Smooth muscle cell of the umbilical artery (primary cell): ENCODE measurements around the gene ZNF273. TPM values are rescaled to one million over a fixed set of nuclear protein-coding genes. Genes with fewer than 3 reads are reported as not detected.

Source experiments
- total RNA-seq: library from RNA; depleted of rRNA; stranded (reverse); fragments of >200 nt; gene quantifications from 2 replicates; pipeline ENCODE4 v1.2.3, GENCODE V29; 2014

ZNF273 gene
- total RNA-seq = 1.5 and 3.4 TPM in 2 replicates

DNA sequence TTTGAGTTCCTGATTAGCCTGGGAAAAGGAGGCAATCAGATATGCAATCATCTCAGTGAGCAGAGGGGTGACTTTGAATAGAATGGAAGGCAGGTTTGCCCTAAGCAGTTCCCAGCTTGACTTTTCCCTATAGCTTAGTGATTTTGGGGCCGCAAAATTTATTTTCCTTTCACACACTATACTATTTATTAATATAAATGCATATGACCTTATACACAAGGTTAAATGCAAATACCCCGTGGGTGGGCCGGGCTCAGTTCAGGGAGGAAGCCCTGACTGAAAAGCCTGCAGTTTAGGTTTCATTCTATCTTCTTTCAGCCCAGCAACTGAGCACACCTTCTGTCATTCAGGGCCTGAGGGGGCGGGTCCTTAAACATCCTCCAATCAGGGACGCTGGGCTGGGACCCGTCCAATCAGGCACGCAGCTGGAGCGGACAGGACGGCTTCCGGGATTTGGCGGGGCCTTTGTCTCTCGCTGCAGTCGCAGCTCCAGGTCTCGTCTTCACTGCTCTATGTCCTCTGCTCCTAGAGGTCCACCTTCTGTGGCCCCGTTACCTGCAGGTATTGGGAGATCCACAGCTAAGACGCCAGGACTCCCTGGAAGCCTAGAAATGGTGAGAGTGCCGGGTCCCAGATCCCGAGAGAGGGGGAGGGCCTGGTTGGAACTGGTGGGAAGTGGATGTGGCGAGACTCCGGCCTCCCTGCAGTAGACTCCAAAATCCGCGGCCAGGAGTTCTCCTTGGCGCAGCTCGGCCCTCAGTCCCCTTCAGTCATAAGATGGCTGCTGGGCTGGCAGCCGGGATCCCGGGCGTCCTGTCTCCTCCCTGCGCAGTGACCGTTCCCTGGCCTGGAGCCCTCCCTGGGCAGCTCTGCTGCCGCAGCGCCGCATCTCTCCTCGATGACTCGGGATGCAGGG lies at the start of gene ZNF273:
Gene ZNF273, plus strand, starts transcription at position 468 of the 916 bp plus-strand sequence. Its CDS starts 45 bp downstream, at position 513.

Other genes with a start within 250 kb of the ZNF273 start
- gene ZNF107, start 237.1 kb upstream of the ZNF273 start, total RNA-seq = 1.5 and 3.9 TPM in 2 replicates
- gene ZNF138, start 108.8 kb upstream of the ZNF273 start, total RNA-seq = 4.8 and 6.1 TPM in 2 replicates
- gene ZNF117, start 87.8 kb downstream of the ZNF273 start, total RNA-seq = 9.5 and 10.7 TPM in 2 replicates
- gene ERV3-1, start 103.4 kb downstream of the ZNF273 start, total RNA-seq = 10.1 and 11.9 TPM in 2 replicates